Ovary (tissue), 9 donors: ENCODE results near the gene CNKSR3. TPM values are rescaled to one million over a fixed set of nuclear protein-coding genes. Genes with fewer than 3 reads are reported as not detected.

Source experiments
- DNase-seq, 5 donors: peaks; one replicate each; pipeline ENCODE4 v3.0.0-alpha.2; 2019 to 2020
- H3K27ac ChIP-seq, 2 donors: fragments of 200-600 bp; one replicate each; pipeline versions ENCODE4 v1.5.1 to v1.8.0; 2019 to 2022
- H3K27me3 ChIP-seq: fragments of 200-600 bp; one replicate; pipeline ENCODE4 v1.8.0; 2022
- H3K36me3 ChIP-seq: fragments of 200-600 bp; sonication (generic); one replicate; pipeline ENCODE4 v1.5.1; 2019
- H3K4me1 ChIP-seq: one replicate; pipeline ENCODE4 v1.8.1; 2013; ENCODE audit warnings: mild to moderate bottlenecking, moderate library complexity; ENCODE audit not compliant: insufficient read depth
- H3K4me3 ChIP-seq: fragments of 200-600 bp; sonication (generic); one replicate; pipeline ENCODE4 v1.5.1; 2017
- H3K9me3 ChIP-seq, 2 donors: fragments of 200-600 bp in 1 of 2; sonication (generic) in 1 of 2; one replicate each; pipeline versions ENCODE4 v1.5.1 to v1.8.1; 2013 to 2019; ENCODE audit warnings: mild to moderate bottlenecking in 1 of 2, moderate library complexity in 1 of 2
- EP300 ChIP-seq: sonication (generic); formaldehyde crosslinking; IDR thresholded peaks from one replicate; pipeline ENCODE4 v1.6.1; 2017; ENCODE audit warnings: antibody characterized with exemption
- POLR2A ChIP-seq: fragments of 450-650 bp; IDR thresholded peaks from one replicate; pipeline ENCODE4 v1.6.1; 2017; ENCODE audit warnings: antibody characterized with exemption, mild to moderate bottlenecking, moderate library complexity
- WGBS, 3 donors: extraction: QIAGEN DNeasy Blood & Tissue Kit in 1 of 3; methylation state at CpG; one replicate each; pipeline versions ENCODE4 v1.1.5 to v1.1.7; 2013 to 2017; 5-methylcytosine and 5-hydroxymethylcytosine counted together
- intact Hi-C, 4 donors: fragments of 100-400 bp; cut with DNase I; formaldehyde crosslinking; loops; one replicate each; pipeline versions ENCODE4 v1.11.0 to v1.15.1; 2022 to 2023
- polyA plus RNA-seq, 2 donors: library from polyadenylated mRNA; stranded (reverse); fragments of 200-250 nt in 1 of 2; fragments of 350-450 nt in 1 of 2; fragmentation: Illumina TruSeq in 1 of 2; extraction: RNeasy Lipid Tissue Mini Kit (QIAGEN cat#74804) in 1 of 2; gene quantifications; one replicate each; pipeline ENCODE4 v1.2.3, GENCODE V29; 2013 to 2014
- total RNA-seq, 7 donors: library from RNA; depleted of rRNA in 2 of 7; stranded (reverse); fragments of >200 nt in 2 of 7; fragmentation: NEBNext Ultra II Directional in 3 of 7; extraction: Animal tissue kit (Norgen Biotek cat#: 25700) in 3 of 7; gene quantifications; one replicate each; pipeline versions ENCODE4 v1.1.0 to v1.2.4, GENCODE V29; 2016 to 2023
- TF ChIP-seq, protein P1 (sequence below), 3 donors: fragments of 450-650 bp in 2 of 3; fragments of 200-600 bp in 1 of 3; IDR thresholded peaks; one replicate each; pipeline versions ENCODE4 v1.5.1 to v1.8.0; 2016 to 2022; ENCODE audit warnings: antibody characterized with exemption in 3 of 3, mild to moderate bottlenecking in 1 of 3
- donor health status: DM: no; HTN: no; CAD: no; lungs with moderate emphysema.
- donor health status: DM: no; HTN: no; CAD: no.
- donor health status: Bipolar disorder and iron deficiency.
- donor health status: DM: yes; HTN: yes; CAD: no.
- donor health status: DM: no; HTN: no; CAD: no.
- donor health status: DM: yes; HTN: yes; CAD: no.

Gene CNKSR3
- total and polyA plus RNA-seq, 9 donors, result 8.6 to 16.7 (median 13.4) TPM

DNA sequence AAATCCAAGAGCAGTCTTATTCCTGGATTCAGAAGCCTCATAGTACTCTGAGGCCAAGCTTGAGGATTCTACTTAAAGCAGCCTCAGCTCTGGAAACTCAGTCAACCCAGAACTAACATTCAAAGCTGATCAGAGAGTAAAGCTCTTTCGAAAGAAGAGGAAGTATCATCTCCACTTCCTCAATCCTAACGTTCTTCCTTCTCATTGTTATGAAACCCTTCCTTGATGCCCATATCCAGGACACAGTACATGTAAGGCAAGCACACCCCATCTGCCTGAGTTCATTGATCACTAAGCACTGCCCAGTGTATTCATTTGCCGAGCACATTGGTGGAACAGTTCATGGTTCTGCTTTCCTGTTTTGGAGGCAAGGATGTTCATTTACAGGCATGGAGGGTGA is 153.8 kb downstream of the CNKSR3 start, which contains the start of gene IPCEF1:
IPCEF1 (minus strand) TSS at position 114 of the 400 bp plus-strand sequence. CDS start 90,856 bp downstream, outside the sequence.
- TF ChIP-seq EP300, result no peak
- no peak for TF ChIP-seq POLR2A
- TF ChIP-seq, protein P1, sequence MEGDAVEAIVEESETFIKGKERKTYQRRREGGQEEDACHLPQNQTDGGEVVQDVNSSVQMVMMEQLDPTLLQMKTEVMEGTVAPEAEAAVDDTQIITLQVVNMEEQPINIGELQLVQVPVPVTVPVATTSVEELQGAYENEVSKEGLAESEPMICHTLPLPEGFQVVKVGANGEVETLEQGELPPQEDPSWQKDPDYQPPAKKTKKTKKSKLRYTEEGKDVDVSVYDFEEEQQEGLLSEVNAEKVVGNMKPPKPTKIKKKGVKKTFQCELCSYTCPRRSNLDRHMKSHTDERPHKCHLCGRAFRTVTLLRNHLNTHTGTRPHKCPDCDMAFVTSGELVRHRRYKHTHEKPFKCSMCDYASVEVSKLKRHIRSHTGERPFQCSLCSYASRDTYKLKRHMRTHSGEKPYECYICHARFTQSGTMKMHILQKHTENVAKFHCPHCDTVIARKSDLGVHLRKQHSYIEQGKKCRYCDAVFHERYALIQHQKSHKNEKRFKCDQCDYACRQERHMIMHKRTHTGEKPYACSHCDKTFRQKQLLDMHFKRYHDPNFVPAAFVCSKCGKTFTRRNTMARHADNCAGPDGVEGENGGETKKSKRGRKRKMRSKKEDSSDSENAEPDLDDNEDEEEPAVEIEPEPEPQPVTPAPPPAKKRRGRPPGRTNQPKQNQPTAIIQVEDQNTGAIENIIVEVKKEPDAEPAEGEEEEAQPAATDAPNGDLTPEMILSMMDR (IDR thresholded peaks at IDR 0.05), result no peak
- peaks cover 2% of the 10 kb centered on the region for H3K4me1 ChIP-seq
- intact Hi-C loops, result no loop called here
- no peaks in the 10 kb centered on the region for H3K27me3 ChIP-seq
- 89 to 95% (median 94%) methylated on average over 3 of the region's 3 CpGs for WGBS, 3 donors
- no peaks in the 10 kb centered on the region for H3K9me3 ChIP-seq
- H3K27ac ChIP-seq, result no peak within 1 kb of the TSS
- DNase-seq, result no peak
- H3K36me3 ChIP-seq, result no peaks in the 10 kb centered on the region
- H3K4me3 ChIP-seq, result no peak within 1 kb of the TSS

DNA sequence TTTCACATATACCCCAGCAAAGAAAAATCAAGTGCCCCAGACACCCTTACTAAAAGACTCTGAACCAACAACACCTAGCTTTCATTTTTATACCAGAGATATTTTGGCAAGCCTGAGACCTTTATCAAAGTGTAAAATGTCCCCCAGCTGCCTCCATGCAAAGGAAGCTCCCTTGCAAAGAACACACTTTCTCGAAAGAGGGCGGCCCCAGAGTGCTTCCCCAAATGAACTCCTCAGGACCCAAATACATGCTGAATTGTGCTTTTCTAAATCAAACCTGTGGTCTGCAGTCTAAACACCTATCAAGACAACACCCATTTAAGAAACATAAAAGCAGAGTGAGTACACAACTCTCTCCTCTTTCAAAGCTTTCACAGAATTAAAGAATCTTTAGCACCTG is 154.4 kb downstream of the CNKSR3 start:
- Histone ChIP-seq H3K27me3 (no peaks in the 10 kb centered on the region), H3K4me1 (peaks cover 2% of the 10 kb centered on the region), H3K27ac (no peak overlapping the region), H3K36me3 (no peaks in the 10 kb centered on the region), H3K9me3 (no peaks in the 10 kb centered on the region), H3K4me3 (no peak overlapping the region)
- TF ChIP-seq, protein P1 (IDR thresholded peaks at IDR 0.05), result no peak
- TF ChIP-seq EP300, result no peak
- no peak for TF ChIP-seq POLR2A
- DNase-seq, result no peak
- WGBS, 3 donors, result 87 to 93% (median 90%) methylated on average over 2 of the region's 2 CpGs
- intact Hi-C loops, result no loop called here

DNA sequence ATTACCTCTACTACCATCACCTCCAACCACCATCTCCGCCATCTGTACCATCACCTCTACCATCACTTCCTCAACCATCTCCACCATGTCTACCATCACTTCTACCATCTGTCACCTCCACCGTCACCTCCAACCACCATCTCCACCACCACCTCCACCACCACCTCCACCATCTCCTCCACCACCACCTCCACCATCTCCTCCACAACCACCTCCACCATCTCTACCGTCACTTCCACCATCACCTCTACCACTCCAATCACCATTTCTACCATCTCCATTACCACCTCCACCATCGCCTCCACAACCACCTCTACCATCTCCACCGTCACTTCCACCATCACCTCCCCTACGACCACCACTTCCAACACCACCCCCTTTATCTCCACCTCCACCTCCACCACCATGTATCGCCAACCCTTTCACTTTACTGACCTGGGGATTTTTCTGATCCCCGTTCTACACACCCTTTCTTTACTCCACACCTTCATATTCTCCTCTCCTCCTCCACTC is 156.2 kb downstream of the CNKSR3 start:
- Histone ChIP-seq H3K36me3 (no peaks in the 10 kb centered on the region), H3K4me1 (peaks cover 2% of the 10 kb centered on the region), H3K27ac (no peak overlapping the region), H3K9me3 (no peaks in the 10 kb centered on the region), H3K4me3 (no peak overlapping the region), H3K27me3 (no peaks in the 10 kb centered on the region)
- intact Hi-C loops, result no loop called here
- TF ChIP-seq, protein P1 (IDR thresholded peaks at IDR 0.05), result no peak
- TF ChIP-seq POLR2A (no peak), EP300 (no peak)
- WGBS, 3 donors, result 93 to 96% (median 96%) methylated on average over 8 of the region's 8 CpGs
- no peak for DNase-seq

DNA sequence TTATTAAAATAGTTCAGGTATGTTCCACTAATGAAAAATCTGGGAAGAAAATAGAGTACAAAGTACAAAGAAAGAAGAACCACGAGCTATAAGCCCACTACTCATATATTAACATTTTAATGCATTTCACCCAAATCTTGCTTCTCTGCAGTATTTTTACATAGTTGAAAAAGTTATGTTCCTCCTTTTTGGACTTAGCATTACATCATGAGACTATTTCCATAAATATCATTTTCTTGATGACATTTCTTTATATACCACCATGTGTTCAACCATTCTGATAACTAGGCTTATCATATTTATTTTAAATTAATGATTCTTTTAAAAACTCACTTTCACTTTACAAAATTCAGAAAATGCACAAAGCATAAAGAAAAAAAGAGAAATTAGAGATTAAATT is 156.9 kb downstream of the CNKSR3 start:
- intact Hi-C loops, result no loop called here
- Histone ChIP-seq H3K9me3 (no peaks in the 10 kb centered on the region), H3K4me3 (no peak overlapping the region), H3K4me1 (peaks cover 2% of the 10 kb centered on the region), H3K27me3 (no peaks in the 10 kb centered on the region), H3K36me3 (no peaks in the 10 kb centered on the region), H3K27ac (no peak overlapping the region)
- TF ChIP-seq, protein P1 (IDR thresholded peaks at IDR 0.05), result no peak
- TF ChIP-seq EP300, result no peak
- TF ChIP-seq POLR2A, result no peak
- WGBS, 3 donors, result 86 to 93% (median 92%) methylated on average over 1 of the region's 1 CpG
- DNase-seq, result no peak
